PC-3 (cell line): ENCODE data around the gene CREBBP.

Source experiments
- EZH2 ChIP-seq: fragments of 300-600 bp; sonication (generic); IDR thresholded peaks from one replicate; pipeline ENCODE4 v1.6.1; 2017; ENCODE audit warnings: antibody characterized with exemption, mild to moderate bottlenecking, low read length; ENCODE audit not compliant: unreplicated experiment
- EZH2phosphoT487 ChIP-seq: fragments of 300-600 bp; sonication (generic); IDR thresholded peaks from 2 replicates; pipeline ENCODE4 v1.6.1; 2018; ENCODE audit warnings: mild to moderate bottlenecking, antibody characterized with exemption, low read length, borderline replicate concordance
- TF ChIP-seq, protein P1 (sequence below): fragments of 300-600 bp; sonication (generic); conservative IDR thresholded peaks from 2 replicates; pipeline ENCODE4 v1.5.1; 2017; ENCODE audit warnings: antibody characterized with exemption, low read depth, mild to moderate bottlenecking, low read length

- TF ChIP-seq, protein P1, sequence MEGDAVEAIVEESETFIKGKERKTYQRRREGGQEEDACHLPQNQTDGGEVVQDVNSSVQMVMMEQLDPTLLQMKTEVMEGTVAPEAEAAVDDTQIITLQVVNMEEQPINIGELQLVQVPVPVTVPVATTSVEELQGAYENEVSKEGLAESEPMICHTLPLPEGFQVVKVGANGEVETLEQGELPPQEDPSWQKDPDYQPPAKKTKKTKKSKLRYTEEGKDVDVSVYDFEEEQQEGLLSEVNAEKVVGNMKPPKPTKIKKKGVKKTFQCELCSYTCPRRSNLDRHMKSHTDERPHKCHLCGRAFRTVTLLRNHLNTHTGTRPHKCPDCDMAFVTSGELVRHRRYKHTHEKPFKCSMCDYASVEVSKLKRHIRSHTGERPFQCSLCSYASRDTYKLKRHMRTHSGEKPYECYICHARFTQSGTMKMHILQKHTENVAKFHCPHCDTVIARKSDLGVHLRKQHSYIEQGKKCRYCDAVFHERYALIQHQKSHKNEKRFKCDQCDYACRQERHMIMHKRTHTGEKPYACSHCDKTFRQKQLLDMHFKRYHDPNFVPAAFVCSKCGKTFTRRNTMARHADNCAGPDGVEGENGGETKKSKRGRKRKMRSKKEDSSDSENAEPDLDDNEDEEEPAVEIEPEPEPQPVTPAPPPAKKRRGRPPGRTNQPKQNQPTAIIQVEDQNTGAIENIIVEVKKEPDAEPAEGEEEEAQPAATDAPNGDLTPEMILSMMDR: no peak
- TF ChIP-seq EZH2: no peak
- no peak for TF ChIP-seq EZH2phosphoT487
These were observed 150.1 kb downstream of the CREBBP start for GRCh38 chr16:3730161-3731125.
